ENCODE data around the gene NHSL2.

The NHSL2 gene

GRCh38 chrX:72089254-72089653, 178.6 kb downstream of the NHSL2 start:
- no peaks in the 10 kb centered on the region for H3K36me3 ChIP-seq (replicated peaks in 1 of 2; ENCODE audit: control insufficient read depth in 2 of 2, insufficient read depth in 2 of 2, low read length in 2 of 2)
- H3K79me1 ChIP-seq (ENCODE audit: low read depth, low read length): no peaks in the 10 kb centered on the region
- no peak overlapping the region for H3K27ac ChIP-seq (replicated peaks; ENCODE audit: low read length)
- no peak overlapping the region for H2BK15ac ChIP-seq (ENCODE audit: low read length)
- no peaks in the 10 kb centered on the region for H3K27me3 ChIP-seq (ENCODE audit: control insufficient read depth in 3 of 3, insufficient read depth in 3 of 3, low read depth in 1 of 3, low read length in 3 of 3)
- H3K4me2 ChIP-seq (ENCODE audit: insufficient read depth, low read length, poor library complexity, severe bottlenecking): no peak overlapping the region
- H3K4ac ChIP-seq (ENCODE audit: low read length): no peak overlapping the region
- H4K8ac ChIP-seq (ENCODE audit: low read depth, low read length): no peak overlapping the region
- peaks cover 0 to under 1% of the 10 kb centered on the region in 2 donors for H3K4me1 ChIP-seq (ENCODE audit: control insufficient read depth in 2 of 2, insufficient read depth in 1 of 2, low read depth in 1 of 2, low read length in 2 of 2)
- no peak overlapping the region for H3K14ac ChIP-seq (ENCODE audit: low read length)
- DNase-seq (ENCODE audit: low spot score): no peak
- H3K18ac ChIP-seq (ENCODE audit: low read length): no peak overlapping the region
- no peak overlapping the region for H2AK5ac ChIP-seq (ENCODE audit: low read depth, low read length)
- no peak overlapping the region for H4K91ac ChIP-seq (ENCODE audit: low read depth, low read length, poor library complexity)
- no peak overlapping the region for H2BK5ac ChIP-seq (ENCODE audit: low read length)
- H2BK120ac ChIP-seq (ENCODE audit: low read depth, low read length): no peak overlapping the region
- H3K23ac ChIP-seq (ENCODE audit: low read depth, low read length, poor library complexity): no peak overlapping the region
- H2BK12ac ChIP-seq (ENCODE audit: low read length): no peak overlapping the region
- no CpG with 5 or more reads among the region's 3 CpGs for WGBS, 2 donors (ENCODE audit: extremely low coverage in 2 of 2, insufficient read length in 2 of 2, insufficient replicate concordance in 1 of 2)
- H2AFZ ChIP-seq (ENCODE audit: low read length): no peak overlapping the region
- H3K9me3 ChIP-seq (replicated peaks in 1 of 2; ENCODE audit: control insufficient read depth in 2 of 2, insufficient read depth in 1 of 2, low read depth in 1 of 2, low read length in 2 of 2): peaks cover 0 to 3% of the 10 kb centered on the region in 2 donors
- no peak overlapping the region for H3K4me3 ChIP-seq (ENCODE audit: low read length in 2 of 2)
- no peak overlapping the region for H3K9ac ChIP-seq (ENCODE audit: low read depth, low read length, poor library complexity)

- H4K8ac ChIP-seq (ENCODE audit: low read depth, low read length): no peak overlapping the region
- H3K14ac ChIP-seq (ENCODE audit: low read length): no peak overlapping the region
- H2BK120ac ChIP-seq (ENCODE audit: low read depth, low read length): no peak overlapping the region
- H3K18ac ChIP-seq (ENCODE audit: low read length): no peak overlapping the region
- H3K4me3 ChIP-seq (ENCODE audit: low read length in 2 of 2): no peak overlapping the region
- no peak overlapping the region for H2BK5ac ChIP-seq (ENCODE audit: low read length)
- H3K36me3 ChIP-seq (replicated peaks in 1 of 2; ENCODE audit: control insufficient read depth in 2 of 2, insufficient read depth in 2 of 2, low read length in 2 of 2): peaks cover 0 to 3% of the 10 kb centered on the region in 2 donors
- H3K9me3 ChIP-seq (replicated peaks in 1 of 2; ENCODE audit: control insufficient read depth in 2 of 2, insufficient read depth in 1 of 2, low read depth in 1 of 2, low read length in 2 of 2): no peaks in the 10 kb centered on the region
- DNase-seq (ENCODE audit: low spot score): peak; percentile 4
- H2BK12ac ChIP-seq (ENCODE audit: low read length): no peak overlapping the region
- H3K4ac ChIP-seq (ENCODE audit: low read length): no peak overlapping the region
- no peak overlapping the region for H4K91ac ChIP-seq (ENCODE audit: low read depth, low read length, poor library complexity)
- H3K23ac ChIP-seq (ENCODE audit: low read depth, low read length, poor library complexity): no peak overlapping the region
- H3K27me3 ChIP-seq (ENCODE audit: control insufficient read depth in 3 of 3, insufficient read depth in 3 of 3, low read depth in 1 of 3, low read length in 3 of 3): no peaks in the 10 kb centered on the region
- no CpG with 5 or more reads among the region's 4 CpGs for WGBS, 2 donors (ENCODE audit: extremely low coverage in 2 of 2, insufficient read length in 2 of 2, insufficient replicate concordance in 1 of 2)
- H3K79me1 ChIP-seq (ENCODE audit: low read depth, low read length): no peaks in the 10 kb centered on the region
- no peak overlapping the region for H3K9ac ChIP-seq (ENCODE audit: low read depth, low read length, poor library complexity)
- no peak overlapping the region for H3K27ac ChIP-seq (replicated peaks; ENCODE audit: low read length)
- no peak overlapping the region for H2BK15ac ChIP-seq (ENCODE audit: low read length)
- H2AFZ ChIP-seq (ENCODE audit: low read length): no peak overlapping the region
- H3K4me1 ChIP-seq (ENCODE audit: control insufficient read depth in 2 of 2, insufficient read depth in 1 of 2, low read depth in 1 of 2, low read length in 2 of 2): peaks cover 7 to 17% of the 10 kb centered on the region in 2 donors
- H2AK5ac ChIP-seq (ENCODE audit: low read depth, low read length): no peak overlapping the region
- H3K4me2 ChIP-seq (ENCODE audit: insufficient read depth, low read length, poor library complexity, severe bottlenecking): no peak overlapping the region
These were observed 184.2 kb downstream of the NHSL2 start for GRCh38 chrX:72094894-72095293.

DNA sequence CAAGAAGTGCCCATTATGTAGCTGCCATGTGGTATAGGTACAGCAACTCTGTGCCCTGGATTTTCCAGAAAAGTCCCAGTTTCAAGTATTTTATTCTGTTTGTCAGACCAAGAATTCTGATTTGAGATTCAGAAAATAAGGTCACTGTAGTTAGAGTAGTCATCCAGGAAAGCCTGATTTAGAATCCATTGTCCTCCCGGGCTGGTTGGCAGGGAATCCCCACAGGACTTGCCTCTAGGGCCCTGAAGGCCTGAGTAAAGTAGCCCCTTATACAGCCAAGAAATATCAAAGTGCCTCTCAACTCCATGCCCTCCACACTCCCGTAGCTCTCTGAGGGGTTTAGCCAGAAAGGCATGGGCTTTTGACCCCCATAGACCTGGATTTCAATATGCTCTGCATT, 184.7 kb downstream of the NHSL2 start:
- Histone ChIP-seq H3K4me1 (ENCODE audit: control insufficient read depth in 2 of 2, insufficient read depth in 1 of 2, low read depth in 1 of 2, low read length in 2 of 2) (peaks cover 7 to 17% of the 10 kb centered on the region in 2 donors), H4K91ac (ENCODE audit: low read depth, low read length, poor library complexity) (no peak overlapping the region), H2AK5ac (ENCODE audit: low read depth, low read length) (no peak overlapping the region), H3K4ac (ENCODE audit: low read length) (no peak overlapping the region), H3K9me3 (replicated peaks in 1 of 2; ENCODE audit: control insufficient read depth in 2 of 2, insufficient read depth in 1 of 2, low read depth in 1 of 2, low read length in 2 of 2) (no peaks in the 10 kb centered on the region), H2BK5ac (ENCODE audit: low read length) (no peak overlapping the region), H3K18ac (ENCODE audit: low read length) (no peak overlapping the region), H3K9ac (ENCODE audit: low read depth, low read length, poor library complexity) (no peak overlapping the region), H3K4me2 (ENCODE audit: insufficient read depth, low read length, poor library complexity, severe bottlenecking) (no peak overlapping the region), H3K4me3 (ENCODE audit: low read length in 2 of 2) (no peak overlapping the region), H3K23ac (ENCODE audit: low read depth, low read length, poor library complexity) (no peak overlapping the region), H3K27ac (replicated peaks; ENCODE audit: low read length) (no peak overlapping the region), H2BK12ac (ENCODE audit: low read length) (no peak overlapping the region), H2AFZ (ENCODE audit: low read length) (no peak overlapping the region), H3K27me3 (ENCODE audit: control insufficient read depth in 3 of 3, insufficient read depth in 3 of 3, low read depth in 1 of 3, low read length in 3 of 3) (no peaks in the 10 kb centered on the region), H2BK120ac (ENCODE audit: low read depth, low read length) (no peak overlapping the region), H3K79me1 (ENCODE audit: low read depth, low read length) (no peaks in the 10 kb centered on the region), H2BK15ac (ENCODE audit: low read length) (no peak overlapping the region), H3K14ac (ENCODE audit: low read length) (no peak overlapping the region), H3K36me3 (replicated peaks in 1 of 2; ENCODE audit: control insufficient read depth in 2 of 2, insufficient read depth in 2 of 2, low read length in 2 of 2) (peaks cover 0 to 3% of the 10 kb centered on the region in 2 donors), H4K8ac (ENCODE audit: low read depth, low read length) (no peak overlapping the region)
- no CpG with 5 or more reads among the region's 2 CpGs for WGBS, 2 donors (ENCODE audit: extremely low coverage in 2 of 2, insufficient read length in 2 of 2, insufficient replicate concordance in 1 of 2)
- no peak for DNase-seq (ENCODE audit: low spot score)

GRCh38 chrX:72097098-72097497, 186.5 kb downstream of the NHSL2 start:
- Histone ChIP-seq H3K9me3 (replicated peaks in 1 of 2; ENCODE audit: control insufficient read depth in 2 of 2, insufficient read depth in 1 of 2, low read depth in 1 of 2, low read length in 2 of 2) (no peaks in the 10 kb centered on the region), H3K36me3 (replicated peaks in 1 of 2; ENCODE audit: control insufficient read depth in 2 of 2, insufficient read depth in 2 of 2, low read length in 2 of 2) (peaks cover 0 to 3% of the 10 kb centered on the region in 2 donors), H3K4me1 (ENCODE audit: control insufficient read depth in 2 of 2, insufficient read depth in 1 of 2, low read depth in 1 of 2, low read length in 2 of 2) (peaks cover 16 to 17% of the 10 kb centered on the region in 2 donors), H4K91ac (ENCODE audit: low read depth, low read length, poor library complexity) (no peak overlapping the region), H3K14ac (ENCODE audit: low read length) (no peak overlapping the region), H3K9ac (ENCODE audit: low read depth, low read length, poor library complexity) (no peak overlapping the region), H3K27me3 (ENCODE audit: control insufficient read depth in 3 of 3, insufficient read depth in 3 of 3, low read depth in 1 of 3, low read length in 3 of 3) (no peaks in the 10 kb centered on the region), H2BK15ac (ENCODE audit: low read length) (no peak overlapping the region), H3K79me1 (ENCODE audit: low read depth, low read length) (no peaks in the 10 kb centered on the region), H3K23ac (ENCODE audit: low read depth, low read length, poor library complexity) (no peak overlapping the region), H2AK5ac (ENCODE audit: low read depth, low read length) (no peak overlapping the region), H2BK5ac (ENCODE audit: low read length) (no peak overlapping the region), H2BK12ac (ENCODE audit: low read length) (no peak overlapping the region), H4K8ac (ENCODE audit: low read depth, low read length) (no peak overlapping the region), H2AFZ (ENCODE audit: low read length) (no peak overlapping the region), H2BK120ac (ENCODE audit: low read depth, low read length) (no peak overlapping the region), H3K4me3 (ENCODE audit: low read length in 2 of 2) (no peak overlapping the region), H3K4ac (ENCODE audit: low read length) (no peak overlapping the region), H3K4me2 (ENCODE audit: insufficient read depth, low read length, poor library complexity, severe bottlenecking) (no peak overlapping the region), H3K27ac (replicated peaks; ENCODE audit: low read length) (no peak overlapping the region), H3K18ac (ENCODE audit: low read length) (no peak overlapping the region)
- no peak for DNase-seq (ENCODE audit: low spot score)
- WGBS, 2 donors (ENCODE audit: extremely low coverage in 2 of 2, insufficient read length in 2 of 2, insufficient replicate concordance in 1 of 2): no CpG with 5 or more reads among the region's 3 CpGs
